ENCODE results near the gene BRIX1.

BRIX1 gene

DNA sequence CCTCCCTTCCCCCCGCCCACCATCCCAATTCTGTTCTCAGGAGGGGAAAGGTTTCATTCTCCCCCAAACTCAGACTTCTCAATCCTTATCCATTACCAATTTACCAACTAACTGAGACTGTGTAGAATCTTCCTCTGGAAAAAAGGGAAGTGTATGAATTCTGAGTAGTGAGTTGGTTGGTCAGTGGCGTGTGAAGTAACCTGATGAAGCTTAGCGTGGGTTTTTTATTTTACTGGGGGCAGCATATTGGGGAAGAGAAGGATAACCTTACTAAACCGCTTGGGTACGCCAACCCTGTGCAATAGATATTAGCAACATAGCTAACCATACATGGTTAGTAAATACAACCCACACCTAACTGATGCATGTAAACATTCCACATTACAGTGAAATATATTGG, 12.8 kb downstream of the BRIX1 start:
- TF ChIP-seq, protein P1, sequence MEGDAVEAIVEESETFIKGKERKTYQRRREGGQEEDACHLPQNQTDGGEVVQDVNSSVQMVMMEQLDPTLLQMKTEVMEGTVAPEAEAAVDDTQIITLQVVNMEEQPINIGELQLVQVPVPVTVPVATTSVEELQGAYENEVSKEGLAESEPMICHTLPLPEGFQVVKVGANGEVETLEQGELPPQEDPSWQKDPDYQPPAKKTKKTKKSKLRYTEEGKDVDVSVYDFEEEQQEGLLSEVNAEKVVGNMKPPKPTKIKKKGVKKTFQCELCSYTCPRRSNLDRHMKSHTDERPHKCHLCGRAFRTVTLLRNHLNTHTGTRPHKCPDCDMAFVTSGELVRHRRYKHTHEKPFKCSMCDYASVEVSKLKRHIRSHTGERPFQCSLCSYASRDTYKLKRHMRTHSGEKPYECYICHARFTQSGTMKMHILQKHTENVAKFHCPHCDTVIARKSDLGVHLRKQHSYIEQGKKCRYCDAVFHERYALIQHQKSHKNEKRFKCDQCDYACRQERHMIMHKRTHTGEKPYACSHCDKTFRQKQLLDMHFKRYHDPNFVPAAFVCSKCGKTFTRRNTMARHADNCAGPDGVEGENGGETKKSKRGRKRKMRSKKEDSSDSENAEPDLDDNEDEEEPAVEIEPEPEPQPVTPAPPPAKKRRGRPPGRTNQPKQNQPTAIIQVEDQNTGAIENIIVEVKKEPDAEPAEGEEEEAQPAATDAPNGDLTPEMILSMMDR (IDR thresholded peaks at IDR 0.05; ENCODE audit: control extremely low read depth, extremely low read depth, low read depth, missing control alignments) = no peak
- ChIA-PET POLR2A (interaction anchor here (3.6 kb wide), 1 partner anchor 12 kb away, joined by 41 read pairs; the partner anchor contains the start of genes BRIX1 and RAD1), CTCF (interaction anchor here (2.2 kb wide), 1 partner anchor 12 kb away, joined by 25 read pairs; the partner anchor contains the start of genes BRIX1 and RAD1)
- DNase-seq (ENCODE audit: extremely low spot score) = no peak

DNA sequence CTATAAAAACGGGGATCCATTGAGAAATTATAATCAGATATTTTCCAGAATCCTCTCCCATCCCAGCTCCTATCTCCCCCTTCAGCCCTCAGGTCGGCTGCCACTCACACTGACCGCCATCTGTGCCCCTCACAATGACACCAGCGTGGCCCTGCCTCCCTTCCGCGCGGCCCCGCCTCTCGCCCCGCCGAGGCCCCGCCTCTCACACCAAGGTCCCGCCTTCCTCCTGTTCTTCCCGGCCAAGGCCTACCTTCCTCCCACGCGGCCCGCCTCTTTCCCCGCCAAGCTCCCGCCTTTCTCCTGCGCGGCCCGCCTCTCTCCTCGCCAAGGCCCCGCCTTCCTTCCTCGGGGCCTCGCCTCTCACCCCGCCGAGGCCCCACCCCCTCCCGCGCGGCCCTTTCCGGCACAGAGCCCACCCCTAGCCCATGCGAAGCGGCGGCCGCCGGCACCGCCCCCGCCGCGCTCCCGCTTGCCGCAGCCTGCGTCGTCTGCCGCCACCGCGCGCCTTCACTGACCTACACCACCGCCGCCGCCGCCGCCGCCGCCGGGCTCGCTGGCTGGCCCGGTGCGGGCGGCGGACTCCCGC, 13.7 kb downstream of the BRIX1 start, which contains the start of gene DNAJC21:
DNAJC21 (plus strand) TSS at position 426 of the 586 bp plus-strand sequence. CDS start 261 bp downstream, outside the sequence.
- CTCF ChIA-PET = interaction anchor here (0.6 to 2.2 kb wide), 11 partner anchors 8 to 395 kb away, joined by 3 to 25 read pairs (median 3); partner anchors contain the start of genes BRIX1 and RAD1
- POLR2A ChIA-PET = interaction anchor here (1.1 to 3.6 kb wide), 5 partner anchors 10 to 74 kb away, joined by 3 to 41 read pairs (median 3); partner anchors contain the start of genes BRIX1 and RAD1
- DNase-seq (ENCODE audit: extremely low spot score) = peak; percentile 99
- TF ChIP-seq, protein P1 (IDR thresholded peaks at IDR 0.05; ENCODE audit: control extremely low read depth, extremely low read depth, low read depth, missing control alignments) = no peak

DNA sequence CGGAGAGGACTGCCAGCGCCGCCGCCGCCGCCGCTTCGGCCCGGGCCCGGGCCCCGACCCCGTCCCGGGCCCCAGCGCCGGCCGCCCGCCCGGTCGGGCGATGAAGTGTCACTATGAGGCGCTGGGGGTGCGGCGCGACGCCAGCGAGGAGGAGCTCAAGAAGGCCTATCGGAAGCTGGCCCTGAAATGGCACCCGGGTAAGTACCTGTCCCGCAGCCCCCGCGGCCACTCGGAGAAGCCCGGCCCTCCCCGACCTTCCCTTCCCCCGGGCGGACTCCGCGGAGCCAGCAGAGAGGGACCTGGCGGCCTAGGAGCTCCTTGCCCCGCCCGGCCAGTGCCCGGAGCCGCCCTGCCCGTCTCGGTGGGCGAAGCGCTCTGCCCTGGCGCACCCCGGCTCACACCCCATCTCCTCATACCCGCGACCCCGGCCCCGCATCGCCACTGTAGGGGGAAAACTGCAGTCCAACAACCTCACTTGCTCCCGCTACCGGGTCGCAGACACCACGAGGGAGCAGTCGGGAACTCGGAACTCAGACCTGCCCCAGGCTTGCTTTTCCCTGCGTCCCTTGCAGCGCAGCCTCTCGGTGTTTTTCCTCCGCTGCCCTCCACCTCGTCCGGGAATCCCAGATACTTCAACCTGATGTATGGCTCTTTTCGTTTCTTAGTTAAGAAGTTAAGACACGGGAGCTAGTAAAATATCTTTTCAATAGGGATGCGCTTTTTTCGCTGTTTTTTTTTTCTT, 14.4 kb downstream of the BRIX1 start:
- ChIA-PET POLR2A (interaction anchor here (0.7 to 3.6 kb wide), 6 partner anchors 9 to 74 kb away, joined by 3 to 41 read pairs (median 3); partner anchors contain the start of genes BRIX1 and RAD1), CTCF (interaction anchor here (0.6 to 2.2 kb wide), 14 partner anchors 9 to 458 kb away, joined by 3 to 25 read pairs (median 3); partner anchors contain the start of genes BRIX1 and RAD1)
- DNase-seq (ENCODE audit: extremely low spot score) = peak; percentile 89
- TF ChIP-seq, protein P1 (IDR thresholded peaks at IDR 0.05; ENCODE audit: control extremely low read depth, extremely low read depth, low read depth, missing control alignments) = no peak

DNA sequence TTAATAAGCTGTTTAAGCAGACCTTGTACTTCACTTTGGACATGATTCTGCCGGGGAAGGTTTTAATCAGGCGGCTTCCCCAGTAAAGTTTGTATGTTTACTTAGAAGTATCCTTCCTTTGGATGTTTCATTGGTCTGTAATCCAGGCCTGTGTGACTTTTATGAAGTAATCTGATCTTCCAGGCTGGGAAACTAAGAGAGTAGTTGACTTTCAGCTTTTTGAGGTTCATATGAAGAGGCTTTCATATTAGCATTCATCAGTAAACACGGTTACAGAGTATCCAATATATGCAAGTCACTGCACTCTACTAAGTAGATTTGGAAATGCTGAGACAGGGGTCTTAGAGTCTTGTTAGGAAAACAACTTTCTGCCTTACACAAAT, 14.9 kb downstream of the BRIX1 start:
- POLR2A ChIA-PET = interaction anchor here (0.7 to 3.6 kb wide), 5 partner anchors 8 to 73 kb away, joined by 3 to 41 read pairs (median 3); partner anchors contain the start of genes BRIX1 and RAD1
- TF ChIP-seq, protein P1 (IDR thresholded peaks at IDR 0.05; ENCODE audit: control extremely low read depth, extremely low read depth, low read depth, missing control alignments) = no peak
- CTCF ChIA-PET = interaction anchor here (0.9 to 2.2 kb wide), 6 partner anchors 15 to 430 kb away, joined by 3 to 25 read pairs (median 4); partner anchors contain the start of genes BRIX1 and RAD1
- DNase-seq (ENCODE audit: extremely low spot score) = no peak

DNA sequence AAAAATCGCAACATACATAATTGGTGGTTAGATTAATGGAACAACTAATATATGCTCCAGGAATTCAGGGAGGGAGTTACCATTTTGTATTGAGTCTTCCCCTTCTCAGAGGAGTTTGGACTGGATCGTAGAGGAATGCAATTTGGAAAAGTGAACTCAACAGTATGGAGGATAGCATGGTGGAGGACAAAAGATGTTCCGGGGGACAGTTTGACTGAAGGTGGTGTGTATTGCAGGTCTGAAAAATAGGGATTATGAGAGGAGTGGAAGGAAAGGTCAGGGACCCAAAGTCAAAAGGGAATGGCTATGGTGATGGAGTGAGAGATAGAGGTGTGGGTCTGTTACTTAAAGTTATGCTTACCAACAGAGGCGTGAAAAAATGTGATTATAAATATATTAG, 15.4 kb downstream of the BRIX1 start:
- TF ChIP-seq, protein P1 (IDR thresholded peaks at IDR 0.05; ENCODE audit: control extremely low read depth, extremely low read depth, low read depth, missing control alignments) = no peak
- DNase-seq (ENCODE audit: extremely low spot score) = no peak
- POLR2A ChIA-PET = interaction anchor here (3.6 kb wide), 1 partner anchor 15 kb away, joined by 41 read pairs; the partner anchor contains the start of genes BRIX1 and RAD1
- CTCF ChIA-PET = interaction anchor here (0.9 to 1.6 kb wide), 2 partner anchors 18 to 27 kb away, joined by 3 to 4 read pairs; no protein-coding TSS in a partner anchor

DNA sequence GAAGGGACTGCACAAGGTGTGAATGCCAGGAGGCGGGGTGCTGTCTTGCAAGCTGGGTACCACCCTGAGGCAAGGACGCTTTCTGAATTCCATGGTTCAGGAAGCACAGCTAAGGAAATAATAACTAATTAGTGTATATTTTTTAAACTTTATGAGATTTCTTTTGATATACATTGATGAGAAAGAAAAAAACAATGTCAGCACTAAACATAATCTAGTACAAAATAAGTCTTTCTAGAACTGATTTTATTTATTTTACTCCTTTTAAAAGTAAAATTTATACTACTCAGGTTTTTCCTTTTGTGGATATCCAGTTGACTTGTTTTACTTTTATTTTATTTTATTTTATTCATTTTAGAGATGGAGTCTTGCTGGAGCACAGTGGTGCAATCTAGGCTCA, 17.4 kb downstream of the BRIX1 start:
- no peak for DNase-seq (ENCODE audit: extremely low spot score)
- TF ChIP-seq, protein P1 (IDR thresholded peaks at IDR 0.05; ENCODE audit: control extremely low read depth, extremely low read depth, low read depth, missing control alignments) = no peak
- ChIA-PET CTCF (interaction anchor here (1.2 to 1.7 kb wide), 3 partner anchors 11 to 70 kb away, joined by 3 to 5 read pairs (median 5); no protein-coding TSS in a partner anchor), POLR2A (no interaction called here)
